Activated T-cell treated with anti-CD3 and anti-CD28 coated beads, Interleukin-2, amount 50 U/mL, for 4 hours (primary cell): ENCODE results near the gene IDH3G. TPM values are rescaled to one million over a fixed set of nuclear protein-coding genes. Genes with fewer than 3 reads are reported as not detected.

Source experiments
- total RNA-seq, 3 donors: library from RNA; stranded (reverse); gene quantifications; one replicate each; pipeline ENCODE4 v1.2.1, GENCODE V29; 2021

The IDH3G gene
- total RNA-seq, 3 donors from 2014 or later: 60.8 to 64.2 (median 62.7) TPM

Other genes with a start within 250 kb of the IDH3G start
- 10 to 100 TPM; 38.6 to 46.9 (median 39.1) TPM for gene CCNQ, start 195.2 kb downstream of the IDH3G start, total RNA-seq
- under 1 TPM; 0.11 to 0.42 (median 0.33) TPM for gene DUSP9, start 147.2 kb downstream of the IDH3G start, total RNA-seq
- gene PNCK, start 120.6 kb downstream of the IDH3G start, total RNA-seq: under 1 TPM; 0.26 to 0.71 (median 0.51) TPM
- 1 to 10 TPM; 1.1 to 1.9 (median 1.6) TPM for gene SLC6A8, start 106.4 kb downstream of the IDH3G start, total RNA-seq
- 100 to 1,000 TPM; 134 to 176 (median 151) TPM for gene BCAP31, start 70.0 kb downstream of the IDH3G start, total RNA-seq
- 1 to 10 TPM; 2.6 to 3.4 (median 3.1) TPM for gene ABCD1, start 69.5 kb downstream of the IDH3G start, total RNA-seq
- gene PLXNB3, start 30.1 kb downstream of the IDH3G start, total RNA-seq: under 1 TPM; 0.40 to 0.66 (median 0.46) TPM
- not detected for gene SRPK3, start 13.3 kb downstream of the IDH3G start, total RNA-seq
- gene SSR4, start 293 bp upstream of the IDH3G start, total RNA-seq: 100 to 1,000 TPM; 295 to 341 (median 296) TPM
- 1 to 10 TPM in 2 of 3 donors, under 1 TPM in 1; 0.81 to 1.4 (median 1.4) TPM for gene PDZD4, start 36.2 kb upstream of the IDH3G start, total RNA-seq
- under 1 TPM; 0.14 to 0.46 (median 0.34) TPM for gene L1CAM, start 91.8 kb upstream of the IDH3G start, total RNA-seq
- gene AVPR2, start 110.3 kb upstream of the IDH3G start, total RNA-seq: not detected
- 100 to 1,000 TPM in 2 of 3 donors, 10 to 100 TPM in 1; 96.7 to 128 (median 108) TPM for gene ARHGAP4, start 131.9 kb upstream of the IDH3G start, total RNA-seq
- 100 to 1,000 TPM; 190 to 224 (median 221) TPM for gene NAA10, start 140.7 kb upstream of the IDH3G start, total RNA-seq
- 10 to 100 TPM in 1 of 3 donors, 1 to 10 TPM in 2; 6.9 to 10.4 (median 8.6) TPM for gene RENBP, start 150.3 kb upstream of the IDH3G start, total RNA-seq
- gene HCFC1, start 177.4 kb upstream of the IDH3G start, total RNA-seq: 100 to 1,000 TPM; 140 to 162 (median 150) TPM
- gene TMEM187, start 178.4 kb upstream of the IDH3G start, total RNA-seq: 1 to 10 TPM; 2.0 to 2.7 (median 2.3) TPM
- 100 to 1,000 TPM; 258 to 273 (median 272) TPM for gene IRAK1, start 225.5 kb upstream of the IDH3G start, total RNA-seq